ENCODE data around the gene SETDB1.

The SETDB1 gene

DNA sequence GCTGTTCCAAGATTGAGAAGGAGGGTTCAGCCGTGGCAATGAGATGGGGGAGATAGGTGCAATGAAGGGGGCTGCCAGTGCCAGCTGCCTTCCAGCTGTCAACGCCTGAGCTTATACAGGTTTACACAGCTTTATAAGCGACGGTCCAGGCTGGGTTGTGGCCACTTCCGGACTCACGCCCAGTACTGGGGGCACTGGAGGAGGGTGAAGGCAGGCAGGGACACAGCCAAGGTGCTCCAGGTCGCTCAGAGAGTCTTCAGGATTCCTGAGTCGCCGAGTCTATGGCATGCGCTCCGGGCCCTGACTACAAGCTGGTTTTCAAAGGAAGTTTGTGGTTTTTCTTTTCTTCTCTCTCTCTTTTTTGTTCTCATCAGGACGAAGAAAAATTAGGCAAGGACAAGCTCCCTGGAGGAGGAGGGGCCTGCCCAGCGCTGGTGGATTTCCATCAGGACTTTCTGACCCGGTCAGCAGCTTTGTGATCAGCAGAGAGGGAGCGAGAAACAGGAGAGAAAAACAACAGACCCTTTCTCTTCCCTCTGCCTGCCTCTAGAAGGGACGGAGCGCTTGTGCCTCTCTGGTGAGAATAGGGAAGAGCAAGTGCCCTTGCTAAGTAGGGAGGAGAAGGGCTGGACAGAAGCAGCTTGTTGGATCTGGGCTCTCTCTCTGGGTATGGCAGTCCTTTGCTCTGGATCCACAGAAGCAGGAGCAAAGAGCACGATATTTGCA lies 80.3 kb downstream of the SETDB1 start, which contains the start of gene MINDY1:
Gene MINDY1 (minus strand): TSS at position 576 of the 726 bp plus-strand sequence. CDS start 4,285 bp downstream, outside the sequence.
- peak; percentile 82 for DNase-seq

DNA sequence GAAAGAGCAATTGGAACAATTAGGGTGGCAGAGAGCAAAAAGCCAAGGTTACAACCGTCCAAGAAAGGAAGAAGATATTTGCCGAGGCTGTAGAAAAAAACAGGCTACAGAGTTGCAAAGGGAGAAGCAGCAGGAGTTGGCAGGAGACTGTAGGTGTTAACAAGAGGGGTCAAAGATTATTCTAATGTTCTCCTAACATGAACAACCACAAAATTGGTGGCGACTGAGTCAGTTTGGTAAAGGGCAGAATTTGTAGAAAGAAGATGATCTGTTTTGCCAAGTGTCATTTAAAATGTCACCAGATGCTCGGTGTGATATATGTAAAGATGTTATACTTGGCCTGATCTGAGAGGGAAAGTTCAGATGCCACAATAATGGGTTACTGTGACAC lies 81.7 kb downstream of the SETDB1 start:
- no peak for DNase-seq

DNA sequence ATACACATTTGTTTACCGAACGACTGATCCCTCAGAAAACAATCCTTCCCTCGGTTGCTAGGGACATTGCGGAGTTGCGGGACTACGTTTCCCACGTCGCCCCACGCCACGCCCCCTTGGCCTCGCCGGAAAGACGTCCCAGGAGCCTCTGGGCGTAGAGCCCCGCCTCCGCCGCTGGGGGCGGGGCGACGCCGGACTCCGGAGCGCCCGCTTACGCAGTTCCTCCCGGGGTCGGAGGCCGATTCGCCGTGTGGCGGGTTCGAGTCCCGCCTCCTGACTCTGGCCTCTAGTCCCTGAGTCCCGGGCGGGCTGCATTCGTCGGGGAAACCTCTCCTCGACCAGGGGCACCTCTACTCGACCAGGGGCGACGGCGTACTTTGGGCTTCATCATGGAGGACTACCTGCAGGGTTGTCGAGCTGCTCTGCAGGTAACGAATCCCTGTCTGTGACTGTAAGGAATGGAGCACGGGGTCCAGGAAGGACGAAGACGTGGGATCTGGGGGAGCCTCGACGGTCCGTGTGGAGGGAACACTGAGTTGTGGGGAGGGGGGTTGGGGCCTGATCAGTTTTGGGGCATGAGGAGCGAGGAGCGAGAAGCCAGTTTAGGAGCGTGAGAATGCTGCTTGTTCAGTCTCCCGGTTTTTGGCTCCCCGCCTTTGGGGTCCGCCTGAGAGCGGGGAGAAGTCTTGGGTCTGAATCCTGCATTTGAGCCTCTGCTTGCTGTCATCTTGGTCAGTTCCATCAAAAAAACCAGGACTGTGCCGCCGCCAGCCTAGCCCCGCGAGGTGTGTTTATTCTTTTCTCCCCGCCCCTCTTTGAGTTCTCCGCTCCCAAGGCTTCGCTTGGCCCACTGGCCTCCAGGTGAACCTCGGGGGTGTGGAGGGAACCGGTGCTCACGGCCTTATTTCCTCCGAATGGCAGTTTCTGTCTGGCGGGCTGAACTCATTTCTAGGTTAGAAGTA lies 82.4 kb downstream of the SETDB1 start, which contains the start of gene PRUNE1:
Gene PRUNE1 (plus strand): TSS at position 206 of the 962 bp plus-strand sequence. CDS start 184 bp downstream, at position 390.
- peak; percentile 95 for DNase-seq

DNA sequence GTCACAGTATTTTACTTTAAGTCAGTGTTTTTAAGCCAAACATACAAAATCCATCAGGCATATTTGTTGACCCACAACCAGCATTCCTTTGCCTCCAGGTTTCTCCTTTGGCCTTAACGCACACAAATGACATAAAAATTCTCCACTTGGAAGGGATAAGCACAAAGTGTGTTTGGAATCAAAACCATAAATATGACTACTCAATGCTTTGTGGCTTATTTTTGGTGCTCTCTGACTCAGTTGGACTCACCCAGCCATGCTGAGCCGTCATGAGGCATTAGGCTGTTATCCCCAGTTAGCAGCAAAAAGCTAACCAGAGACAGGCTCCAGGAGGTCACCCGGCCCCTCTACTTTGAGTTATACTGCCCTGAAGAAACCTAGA lies 83.0 kb downstream of the SETDB1 start:
- peak; percentile 62 for DNase-seq

DNA sequence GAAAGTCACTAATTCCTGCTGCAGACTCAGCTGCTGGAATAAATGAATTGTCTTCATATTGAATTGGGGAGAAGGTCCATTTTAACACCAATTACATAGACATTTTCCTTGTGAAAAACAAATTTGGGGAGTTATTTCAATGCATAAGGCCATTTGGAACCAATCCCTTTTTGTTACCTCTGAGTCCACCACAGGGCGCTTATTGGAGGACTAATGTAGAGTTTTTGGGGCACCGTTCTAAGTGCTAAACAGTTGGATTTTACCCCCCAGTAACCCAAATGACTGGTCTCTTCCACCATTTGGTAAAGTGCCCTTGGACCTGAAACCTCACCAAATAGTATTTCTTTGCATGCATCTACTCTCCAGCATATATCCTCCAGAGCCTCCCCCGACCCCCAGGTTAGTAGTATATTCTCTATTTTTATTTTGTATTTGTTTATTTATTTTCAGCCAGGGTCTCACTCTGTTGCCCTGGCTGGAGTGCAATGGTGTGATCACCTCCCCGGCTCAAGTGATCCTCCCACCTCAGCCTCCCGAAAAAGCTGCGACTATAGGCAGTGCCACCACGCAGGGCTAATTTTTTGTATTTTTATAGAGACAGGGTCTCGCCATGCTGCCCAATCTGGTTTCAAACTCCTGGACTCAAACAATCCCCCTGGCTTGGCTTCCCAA lies 83.6 kb downstream of the SETDB1 start:
- no peak for DNase-seq

DNA sequence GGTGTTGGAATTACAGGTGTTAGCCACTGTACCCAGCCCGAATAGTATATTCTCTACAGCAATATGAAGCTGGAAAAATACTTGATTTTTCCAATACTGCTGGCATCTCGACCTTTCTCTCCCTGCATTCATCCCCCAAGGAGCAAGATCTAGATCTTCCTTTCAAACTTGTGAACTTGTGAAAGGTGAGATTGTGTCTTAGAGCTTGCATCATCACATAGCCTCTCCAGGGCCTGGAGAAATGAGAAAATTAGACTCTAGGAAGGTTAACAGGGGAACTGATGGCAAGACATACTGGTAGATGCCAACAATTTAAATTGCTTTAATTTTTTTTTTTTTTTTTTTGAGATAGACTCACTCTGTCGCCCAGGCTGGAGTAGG lies 84.2 kb downstream of the SETDB1 start:
- DNase-seq, result no peak

DNA sequence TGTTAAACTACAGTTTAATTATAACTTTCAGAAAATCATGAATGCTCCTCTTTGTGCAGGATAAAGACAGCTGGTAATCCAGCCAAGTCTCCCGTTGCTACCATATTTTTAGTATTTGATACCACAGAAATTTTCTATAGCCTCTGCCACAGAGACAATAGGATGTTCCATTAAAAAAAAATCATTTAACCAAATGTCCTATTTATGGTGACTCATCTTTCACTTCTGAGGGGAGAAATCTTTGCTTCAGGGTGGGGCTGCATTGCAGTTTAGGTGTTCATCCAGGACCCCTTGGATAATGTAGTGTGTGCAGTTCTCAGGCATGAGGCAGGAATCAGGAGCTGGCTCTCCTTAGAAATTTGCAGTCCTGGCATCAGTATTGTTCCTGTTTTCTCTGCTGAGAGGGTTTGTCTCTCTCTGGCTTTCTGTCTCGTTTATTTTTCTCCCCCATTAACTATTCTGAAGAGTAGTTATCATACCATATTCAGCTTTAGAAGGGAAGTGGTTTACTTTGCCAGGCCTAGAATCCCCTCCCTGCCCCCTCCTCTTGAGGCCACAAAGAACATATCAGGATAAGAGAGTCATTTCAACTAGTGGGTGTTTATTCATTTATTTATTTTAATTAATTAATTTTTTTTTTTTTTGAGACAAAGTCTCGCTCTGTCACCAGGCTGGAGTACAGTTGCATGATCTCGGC lies 85.1 kb downstream of the SETDB1 start:
- peak; percentile 23 for DNase-seq

DNA sequence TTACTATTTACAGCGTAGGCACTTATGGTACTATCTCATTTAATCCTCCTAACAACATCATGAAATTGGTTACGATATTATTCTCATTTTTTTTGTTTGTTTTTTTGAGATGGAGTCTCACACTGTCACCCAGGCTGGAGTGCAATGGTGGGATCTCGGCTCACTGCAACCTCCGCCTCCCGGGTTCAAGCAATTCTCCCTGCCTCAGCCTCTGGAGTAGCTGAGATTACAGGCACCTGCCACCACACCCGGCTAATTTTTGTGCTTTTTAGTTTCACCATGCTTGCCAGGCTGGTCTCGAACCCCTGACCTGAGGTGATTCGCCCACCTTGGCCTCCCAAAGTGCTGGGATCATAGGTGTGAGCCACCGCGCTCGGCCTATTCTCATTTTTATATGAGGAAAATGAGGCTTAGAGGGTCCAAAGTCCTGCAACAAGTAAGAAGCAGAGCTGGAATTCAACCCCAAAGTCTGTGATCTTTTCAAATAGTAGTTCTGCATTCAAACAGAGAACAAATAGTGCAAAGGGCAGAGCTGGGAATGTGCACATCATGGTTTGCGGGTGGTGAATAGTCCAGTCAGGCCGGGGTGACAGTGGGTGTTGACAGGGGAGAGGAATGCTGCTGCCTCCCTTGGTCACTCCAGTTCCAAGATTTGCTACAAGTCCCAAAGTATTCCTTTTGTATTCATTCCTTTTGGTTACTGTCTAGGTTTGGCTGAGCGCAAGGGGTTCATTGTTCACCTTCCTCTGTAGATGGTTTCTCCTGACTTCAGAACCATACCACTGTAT lies 86.7 kb downstream of the SETDB1 start:
- no peak for DNase-seq

DNA sequence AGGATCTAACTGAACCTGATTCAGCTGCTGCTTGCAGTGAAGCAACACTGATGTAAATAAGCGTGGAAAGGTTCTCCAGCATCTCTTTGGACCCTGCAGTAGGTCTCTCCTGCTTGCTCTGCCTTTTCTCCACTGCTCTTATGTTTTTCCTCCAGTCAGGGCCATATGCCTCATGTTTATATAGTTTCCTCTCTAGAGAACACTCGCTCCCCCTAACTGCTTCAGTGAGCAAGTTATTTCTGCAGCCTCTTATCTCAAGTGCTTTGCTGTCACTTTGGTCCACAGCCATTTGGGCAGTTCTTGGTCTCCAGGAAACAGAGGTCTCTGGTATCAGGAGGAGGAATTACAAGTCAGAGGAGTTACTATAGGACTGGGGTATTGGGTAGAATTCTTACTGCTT lies 87.4 kb downstream of the SETDB1 start:
- no peak for DNase-seq

Measured in fibroblast of skin of right biceps (primary cell).